Measurements from ENCODE around the gene TMEM52B.

GRCh38 chr12:10182354-10183049 lies 3.7 kb downstream of the TMEM52B start:
- TF ChIP-seq, protein P1, sequence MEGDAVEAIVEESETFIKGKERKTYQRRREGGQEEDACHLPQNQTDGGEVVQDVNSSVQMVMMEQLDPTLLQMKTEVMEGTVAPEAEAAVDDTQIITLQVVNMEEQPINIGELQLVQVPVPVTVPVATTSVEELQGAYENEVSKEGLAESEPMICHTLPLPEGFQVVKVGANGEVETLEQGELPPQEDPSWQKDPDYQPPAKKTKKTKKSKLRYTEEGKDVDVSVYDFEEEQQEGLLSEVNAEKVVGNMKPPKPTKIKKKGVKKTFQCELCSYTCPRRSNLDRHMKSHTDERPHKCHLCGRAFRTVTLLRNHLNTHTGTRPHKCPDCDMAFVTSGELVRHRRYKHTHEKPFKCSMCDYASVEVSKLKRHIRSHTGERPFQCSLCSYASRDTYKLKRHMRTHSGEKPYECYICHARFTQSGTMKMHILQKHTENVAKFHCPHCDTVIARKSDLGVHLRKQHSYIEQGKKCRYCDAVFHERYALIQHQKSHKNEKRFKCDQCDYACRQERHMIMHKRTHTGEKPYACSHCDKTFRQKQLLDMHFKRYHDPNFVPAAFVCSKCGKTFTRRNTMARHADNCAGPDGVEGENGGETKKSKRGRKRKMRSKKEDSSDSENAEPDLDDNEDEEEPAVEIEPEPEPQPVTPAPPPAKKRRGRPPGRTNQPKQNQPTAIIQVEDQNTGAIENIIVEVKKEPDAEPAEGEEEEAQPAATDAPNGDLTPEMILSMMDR (IDR thresholded peaks at IDR 0.05) = no peak
- TF ChIP-seq POLR2A (IDR thresholded peaks at IDR 0.05) = no peak

Measured in esophagus squamous epithelium (tissue), 4 donors.